Gastrocnemius medialis (tissue), 4 donors: ENCODE results near the gene CDH8.

Experiments
- POLR2A ChIP-seq, 2 donors: fragments of 450-650 bp; IDR thresholded peaks; one replicate each; pipeline ENCODE4 v1.6.1; 2017; ENCODE audit warnings: antibody characterized with exemption in 2 of 2, mild to moderate bottlenecking in 2 of 2, moderate library complexity in 2 of 2
- TF ChIP-seq, protein P1 (sequence below), 5 experiments: fragments of 450-650 bp in 3 of 5; fragments of 200-600 bp in 2 of 5; sonication (generic) in 2 of 5; IDR thresholded peaks in 4 of 5; conservative IDR thresholded peaks in 1 of 5; 1 replicate in 4 of 5; 2 replicates in 1 of 5; pipeline ENCODE4 v1.5.1; 2016 to 2019; ENCODE audit warnings: antibody characterized with exemption in 5 of 5, mild to moderate bottlenecking in 3 of 5, moderate library complexity in 3 of 5

DNA sequence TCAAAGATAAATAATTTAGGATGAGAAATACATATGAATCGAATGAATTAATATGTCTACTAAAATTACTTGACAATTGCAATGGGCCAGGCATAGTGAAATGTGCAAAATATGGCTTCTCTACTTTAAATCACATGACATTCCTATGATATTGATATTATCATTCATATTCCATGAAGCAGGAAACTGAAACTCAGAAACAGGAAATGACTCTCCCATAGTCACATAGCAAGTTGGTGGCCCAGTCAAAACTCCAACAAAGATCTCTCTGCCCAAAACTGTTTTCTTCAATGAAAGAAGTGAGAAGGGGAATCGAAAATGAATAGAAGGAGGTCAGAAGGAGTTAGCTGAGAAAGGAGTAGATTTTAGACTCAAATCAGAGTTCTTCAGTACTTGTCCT is 272.2 kb downstream of the CDH8 start:
- TF ChIP-seq, protein P1, sequence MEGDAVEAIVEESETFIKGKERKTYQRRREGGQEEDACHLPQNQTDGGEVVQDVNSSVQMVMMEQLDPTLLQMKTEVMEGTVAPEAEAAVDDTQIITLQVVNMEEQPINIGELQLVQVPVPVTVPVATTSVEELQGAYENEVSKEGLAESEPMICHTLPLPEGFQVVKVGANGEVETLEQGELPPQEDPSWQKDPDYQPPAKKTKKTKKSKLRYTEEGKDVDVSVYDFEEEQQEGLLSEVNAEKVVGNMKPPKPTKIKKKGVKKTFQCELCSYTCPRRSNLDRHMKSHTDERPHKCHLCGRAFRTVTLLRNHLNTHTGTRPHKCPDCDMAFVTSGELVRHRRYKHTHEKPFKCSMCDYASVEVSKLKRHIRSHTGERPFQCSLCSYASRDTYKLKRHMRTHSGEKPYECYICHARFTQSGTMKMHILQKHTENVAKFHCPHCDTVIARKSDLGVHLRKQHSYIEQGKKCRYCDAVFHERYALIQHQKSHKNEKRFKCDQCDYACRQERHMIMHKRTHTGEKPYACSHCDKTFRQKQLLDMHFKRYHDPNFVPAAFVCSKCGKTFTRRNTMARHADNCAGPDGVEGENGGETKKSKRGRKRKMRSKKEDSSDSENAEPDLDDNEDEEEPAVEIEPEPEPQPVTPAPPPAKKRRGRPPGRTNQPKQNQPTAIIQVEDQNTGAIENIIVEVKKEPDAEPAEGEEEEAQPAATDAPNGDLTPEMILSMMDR (IDR thresholded peaks at IDR 0.05 in 4 of 5, conservative IDR thresholded peaks at IDR 0.05 in 1 of 5): no peak
- no peak for TF ChIP-seq POLR2A (IDR thresholded peaks at IDR 0.05)
